Measurements from ENCODE around the gene PGLYRP2.

DNA sequence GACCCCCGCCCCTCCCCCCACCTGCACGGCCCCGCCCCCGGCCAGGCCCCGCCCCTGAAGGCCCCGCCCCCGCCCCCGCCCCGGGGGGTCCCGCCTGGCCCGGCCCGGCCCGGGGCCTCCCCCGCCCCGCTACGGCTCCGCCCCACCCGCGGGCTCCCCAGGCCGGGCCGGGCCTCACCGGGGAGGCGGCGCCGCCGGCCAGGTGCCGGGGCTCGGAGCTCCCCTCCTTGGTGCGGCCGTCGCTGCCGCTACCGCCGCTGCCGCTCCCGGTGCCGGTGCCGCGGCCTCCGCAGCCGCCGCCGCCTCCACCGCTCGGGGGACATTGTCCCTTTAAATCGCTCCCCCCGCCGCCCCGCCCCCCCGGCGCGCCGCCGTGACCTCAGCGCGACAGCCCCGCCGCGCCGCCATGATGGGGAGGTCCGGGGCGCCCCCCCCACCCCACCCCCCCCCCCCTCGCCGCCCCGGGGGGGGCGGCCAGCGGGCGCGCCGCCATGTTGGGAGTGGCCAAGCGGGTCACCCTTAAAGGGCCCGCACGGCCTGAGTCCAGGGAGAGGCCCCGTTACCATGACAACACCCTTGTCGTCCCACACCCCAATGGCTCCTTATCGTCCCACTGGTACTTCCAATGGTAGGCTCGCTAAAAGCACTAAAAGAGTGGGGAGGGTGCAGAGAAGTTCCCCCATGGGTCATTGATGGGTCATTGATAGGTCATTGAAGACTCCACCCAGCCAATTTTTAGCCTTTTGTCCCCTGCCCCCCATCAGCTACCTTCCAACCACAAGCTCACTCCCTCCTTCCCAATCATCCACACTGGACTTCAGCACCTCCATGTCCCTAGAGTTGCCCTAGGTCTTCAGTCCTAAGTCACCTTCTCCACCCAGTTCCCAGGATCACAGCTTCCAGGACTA lies 29.4 kb downstream of the PGLYRP2 start, which contains the start of gene WIZ:
- TF ChIP-seq CTCF (IDR thresholded peaks at IDR 0.05) (no peak), POLR2A (IDR thresholded peaks at IDR 0.05) (no peak)

Data from lower leg skin (tissue), 3 donors.